Thymus (tissue), 2 donors: ENCODE data around the gene NUFIP2. TPM values are rescaled to one million over a fixed set of nuclear protein-coding genes. Genes with fewer than 3 reads are reported as not detected.

Experiments used
- polyA plus RNA-seq: library from polyadenylated mRNA; stranded (reverse); fragments of 200-250 nt; gene quantifications from one replicate; pipeline ENCODE4 v1.2.3, GENCODE V29; 2013
- total RNA-seq: library from RNA; stranded (reverse); fragments of 120-200 nt; gene quantifications from one replicate; pipeline ENCODE4 v1.2.4, GENCODE V29; 2013
- donor health status: healthy.

NUFIP2 gene
- total and polyA plus RNA-seq, 2 donors: 19.8 to 22.0 TPM

Other genes starting within 250 kb of the NUFIP2 start
- 31.1 TPM for gene MYO18A, start 113.8 kb downstream of the NUFIP2 start, total RNA-seq
- 52.8 TPM for gene MYO18A, start 113.8 kb downstream of the NUFIP2 start, polyA plus RNA-seq
- 0.38 TPM for gene CRYBA1, start 47.3 kb downstream of the NUFIP2 start, total RNA-seq
- gene CRYBA1, start 47.3 kb downstream of the NUFIP2 start, polyA plus RNA-seq: 0.34 TPM
- gene TAOK1, start 96.2 kb upstream of the NUFIP2 start, total RNA-seq: 19.5 TPM
- gene TAOK1, start 96.2 kb upstream of the NUFIP2 start, polyA plus RNA-seq: 11.2 TPM